ENCODE measurements around the gene RERE.

The RERE gene

GRCh38 chr1:8437347-8437746, 380.1 kb downstream of the RERE start:
- no peak for DNase-seq

GRCh38 chr1:8435569-8436071, 381.8 kb downstream of the RERE start:
- DNase-seq: no peak

- DNase-seq: no peak
Observed at GRCh38 chr1:8434101-8434500, 383.3 kb downstream of the RERE start.

- no peak for DNase-seq
Observed at GRCh38 chr1:8431784-8432183, 385.7 kb downstream of the RERE start.

- no peak for DNase-seq
Observed at GRCh38 chr1:8431019-8431418, 386.4 kb downstream of the RERE start.

GRCh38 chr1:8430476-8430875, 387.0 kb downstream of the RERE start:
- no peak for DNase-seq

- no peak for DNase-seq
Observed at GRCh38 chr1:8429549-8430110, 387.8 kb downstream of the RERE start.

- DNase-seq: no peak
Observed at GRCh38 chr1:8428441-8428840, 389.0 kb downstream of the RERE start.

- DNase-seq: no peak
Observed at GRCh38 chr1:8427986-8428385, 389.5 kb downstream of the RERE start.

GRCh38 chr1:8427493-8427892, 389.9 kb downstream of the RERE start:
- DNase-seq: no peak

- no peak for DNase-seq
Observed at GRCh38 chr1:8426996-8427395, 390.4 kb downstream of the RERE start.

GRCh38 chr1:8425781-8426161, 391.7 kb downstream of the RERE start:
- no peak for DNase-seq

GRCh38 chr1:8425150-8425780, 392.2 kb downstream of the RERE start:
- no peak for DNase-seq

GRCh38 chr1:8424539-8425116, 392.8 kb downstream of the RERE start:
- peak; percentile 70 for DNase-seq

- peak; percentile 78 for DNase-seq
Observed at GRCh38 chr1:8423692-8424538, 393.5 kb downstream of the RERE start.

- DNase-seq: no peak
Observed at GRCh38 chr1:8423269-8423691, 394.2 kb downstream of the RERE start.

GRCh38 chr1:8422510-8423268, 394.8 kb downstream of the RERE start:
- DNase-seq: peak; percentile 14

GRCh38 chr1:8421721-8422120, 395.7 kb downstream of the RERE start:
- DNase-seq: no peak

GRCh38 chr1:8420318-8420717, 397.1 kb downstream of the RERE start:
- no peak for DNase-seq

GRCh38 chr1:8419861-8420260, 397.6 kb downstream of the RERE start:
- no peak for DNase-seq

- DNase-seq: no peak
Observed at GRCh38 chr1:8419172-8419571, 398.3 kb downstream of the RERE start.

GRCh38 chr1:8418301-8418700, 399.1 kb downstream of the RERE start:
- DNase-seq: no peak

- no peak for DNase-seq
Observed at GRCh38 chr1:8417625-8418024, 399.8 kb downstream of the RERE start.
